Peyer's patch (tissue), 4 donors: Measurements from ENCODE around the gene ETDC.

Experiments used
- CTCF ChIP-seq, 6 experiments: fragments of 450-650 bp in 4 of 6; fragments of 200-600 bp in 2 of 6; sonication (generic) in 1 of 6; IDR thresholded peaks; one replicate each; pipeline ENCODE4 v1.5.1; 2017 to 2019; ENCODE audit warnings: antibody characterized with exemption in 6 of 6, mild to moderate bottlenecking in 3 of 6, moderate library complexity in 1 of 6
- POLR2A ChIP-seq, 2 donors: fragments of 450-650 bp; IDR thresholded peaks; one replicate each; pipeline ENCODE4 v1.5.1; 2017; ENCODE audit warnings: antibody characterized with exemption in 2 of 2, mild to moderate bottlenecking in 2 of 2, moderate library complexity in 2 of 2

DNA sequence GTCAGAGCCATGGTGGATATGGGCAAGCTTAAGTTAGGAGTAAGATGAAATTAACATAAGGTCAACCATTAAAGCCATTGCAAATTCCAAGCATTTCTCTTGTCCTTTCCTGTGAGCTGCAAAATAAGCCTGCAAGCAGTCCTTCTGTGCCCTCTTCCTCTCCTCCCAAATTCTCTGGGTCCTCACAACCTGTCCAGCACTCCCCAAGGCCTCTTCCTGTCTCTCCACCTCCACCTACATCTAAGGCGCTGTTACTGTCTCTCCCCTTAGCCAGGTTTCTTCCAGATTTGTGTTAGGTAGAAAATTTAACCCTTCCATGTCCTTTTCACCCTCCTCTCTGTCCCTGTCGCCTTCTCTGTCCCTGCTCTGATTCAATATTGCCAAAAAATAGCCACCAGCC lies 22.2 kb downstream of the ETDC start:
- TF ChIP-seq POLR2A (IDR thresholded peaks at IDR 0.05) (no peak), CTCF (IDR thresholded peaks at IDR 0.05) (no peak)
